Loucy (cell line): ENCODE results near the gene OGFOD2.

ENCODE experiments used
- H2AFZ ChIP-seq: fragments of 200-600 bp; sonication (generic); 2 replicates; pipeline ENCODE4 v1.6.0; 2016; ENCODE audit warnings: antibody characterized with exemption, mild to moderate bottlenecking, low read length, moderate library complexity
- H3F3A ChIP-seq: fragments of 200-600 bp; 2 replicates; pipeline ENCODE4 v1.6.0; 2016; ENCODE audit warnings: antibody characterized with exemption, low read depth, mild to moderate bottlenecking
- H3K27me3 ChIP-seq: fragments of 200-600 bp; sonication (generic); 2 replicates; pipeline ENCODE4 v1.6.1; 2014; ENCODE audit warnings: low read length, mild to moderate bottlenecking; ENCODE audit not compliant: insufficient read depth, poor library complexity, severe bottlenecking
- H3K36me3 ChIP-seq: fragments of 200-600 bp; sonication (generic); 2 replicates; pipeline ENCODE4 v1.6.1; 2016; ENCODE audit warnings: low read length; ENCODE audit not compliant: insufficient read depth
- H3K4me1 ChIP-seq: fragments of 200-600 bp; sonication (generic); 2 replicates; pipeline ENCODE4 v1.5.1; 2014; ENCODE audit warnings: low read length, mild to moderate bottlenecking; ENCODE audit not compliant: insufficient read depth, poor library complexity, severe bottlenecking
- H3K4me2 ChIP-seq: fragments of 200-600 bp; sonication (generic); 2 replicates; pipeline ENCODE4 v1.6.0; 2014; ENCODE audit warnings: antibody characterized with exemption, low read length, low read depth, mild to moderate bottlenecking; ENCODE audit not compliant: poor library complexity, severe bottlenecking
- H3K4me3 ChIP-seq: fragments of 200-600 bp; sonication (generic); 2 replicates; pipeline ENCODE4 v1.5.1; 2014; ENCODE audit warnings: low read length, mild to moderate bottlenecking, mixed read lengths; ENCODE audit not compliant: poor library complexity, severe bottlenecking
- H3K79me2 ChIP-seq: fragments of 200-600 bp; sonication (generic); 2 replicates; pipeline ENCODE4 v1.6.1; 2014; ENCODE audit warnings: low read length; ENCODE audit not compliant: insufficient read depth
- H3K9ac ChIP-seq: fragments of 200-600 bp; sonication (generic); 2 replicates; pipeline ENCODE4 v1.6.0; 2014; ENCODE audit warnings: mild to moderate bottlenecking, low read depth, low read length, moderate library complexity; ENCODE audit not compliant: poor library complexity, severe bottlenecking
- H3K9me2 ChIP-seq: fragments of 200-600 bp; sonication (generic); replicated peaks from 2 replicates; pipeline ENCODE4 v1.6.1; 2016; ENCODE audit warnings: low read depth, low read length, mixed read lengths
- H3K9me3 ChIP-seq: fragments of 200-600 bp; sonication (generic); 2 replicates; pipeline ENCODE4 v1.6.1; 2014; ENCODE audit warnings: mild to moderate bottlenecking, antibody characterized with exemption, low read length, low read depth; ENCODE audit not compliant: insufficient read depth
- H4K20me1 ChIP-seq: fragments of 200-600 bp; sonication (generic); 2 replicates; pipeline ENCODE4 v1.6.0; 2014; ENCODE audit warnings: antibody characterized with exemption, low read length, mild to moderate bottlenecking; ENCODE audit not compliant: insufficient read depth, poor library complexity, severe bottlenecking
- EZH2phosphoT487 ChIP-seq: fragments of 200-600 bp; IDR thresholded peaks from 2 replicates; pipeline ENCODE4 v1.6.1; 2018; ENCODE audit warnings: antibody characterized with exemption, mild to moderate bottlenecking, moderate library complexity, borderline replicate concordance
- TF ChIP-seq, protein P1 (sequence below): fragments of 200-600 bp; sonication (generic); conservative IDR thresholded peaks from 2 replicates; pipeline ENCODE4 v1.5.1; 2014; ENCODE audit warnings: mild to moderate bottlenecking, antibody characterized with exemption, low read length

OGFOD2 gene

GRCh38 chr12:122999196-122999946, 24.3 kb downstream of the OGFOD2 start:
- Histone ChIP-seq H3K79me2 (no peaks in the 10 kb centered on the region), H2AFZ (no peak overlapping the region), H3K9me2 (no peaks in the 10 kb centered on the region), H3K9me3 (no peaks in the 10 kb centered on the region), H3K4me1 (peaks cover 7% of the 10 kb centered on the region), H4K20me1 (no peaks in the 10 kb centered on the region), H3K9ac (no peak overlapping the region), H3K36me3 (no peaks in the 10 kb centered on the region), H3K4me3 (no peak overlapping the region), H3K27me3 (no peaks in the 10 kb centered on the region), H3K4me2 (peak overlapping the region; percentile 27), H3F3A (no peaks in the 10 kb centered on the region)
- TF ChIP-seq EZH2phosphoT487, result no peak
- TF ChIP-seq, protein P1, sequence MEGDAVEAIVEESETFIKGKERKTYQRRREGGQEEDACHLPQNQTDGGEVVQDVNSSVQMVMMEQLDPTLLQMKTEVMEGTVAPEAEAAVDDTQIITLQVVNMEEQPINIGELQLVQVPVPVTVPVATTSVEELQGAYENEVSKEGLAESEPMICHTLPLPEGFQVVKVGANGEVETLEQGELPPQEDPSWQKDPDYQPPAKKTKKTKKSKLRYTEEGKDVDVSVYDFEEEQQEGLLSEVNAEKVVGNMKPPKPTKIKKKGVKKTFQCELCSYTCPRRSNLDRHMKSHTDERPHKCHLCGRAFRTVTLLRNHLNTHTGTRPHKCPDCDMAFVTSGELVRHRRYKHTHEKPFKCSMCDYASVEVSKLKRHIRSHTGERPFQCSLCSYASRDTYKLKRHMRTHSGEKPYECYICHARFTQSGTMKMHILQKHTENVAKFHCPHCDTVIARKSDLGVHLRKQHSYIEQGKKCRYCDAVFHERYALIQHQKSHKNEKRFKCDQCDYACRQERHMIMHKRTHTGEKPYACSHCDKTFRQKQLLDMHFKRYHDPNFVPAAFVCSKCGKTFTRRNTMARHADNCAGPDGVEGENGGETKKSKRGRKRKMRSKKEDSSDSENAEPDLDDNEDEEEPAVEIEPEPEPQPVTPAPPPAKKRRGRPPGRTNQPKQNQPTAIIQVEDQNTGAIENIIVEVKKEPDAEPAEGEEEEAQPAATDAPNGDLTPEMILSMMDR, result no peak

GRCh38 chr12:122999986-123000420, 25.0 kb downstream of the OGFOD2 start:
- H4K20me1 ChIP-seq, result no peaks in the 10 kb centered on the region
- no peak overlapping the region for H3K4me3 ChIP-seq
- TF ChIP-seq, protein P1, result no peak
- no peak for TF ChIP-seq EZH2phosphoT487
- no peaks in the 10 kb centered on the region for H3K27me3 ChIP-seq
- H2AFZ ChIP-seq, result no peak overlapping the region
- no peaks in the 10 kb centered on the region for H3K9me2 ChIP-seq
- H3K9me3 ChIP-seq, result no peaks in the 10 kb centered on the region
- peak overlapping the region; percentile 27 for H3K4me2 ChIP-seq
- no peaks in the 10 kb centered on the region for H3K36me3 ChIP-seq
- H3F3A ChIP-seq, result no peaks in the 10 kb centered on the region
- H3K79me2 ChIP-seq, result no peaks in the 10 kb centered on the region
- H3K9ac ChIP-seq, result no peak overlapping the region
- H3K4me1 ChIP-seq, result peaks cover 7% of the 10 kb centered on the region

DNA sequence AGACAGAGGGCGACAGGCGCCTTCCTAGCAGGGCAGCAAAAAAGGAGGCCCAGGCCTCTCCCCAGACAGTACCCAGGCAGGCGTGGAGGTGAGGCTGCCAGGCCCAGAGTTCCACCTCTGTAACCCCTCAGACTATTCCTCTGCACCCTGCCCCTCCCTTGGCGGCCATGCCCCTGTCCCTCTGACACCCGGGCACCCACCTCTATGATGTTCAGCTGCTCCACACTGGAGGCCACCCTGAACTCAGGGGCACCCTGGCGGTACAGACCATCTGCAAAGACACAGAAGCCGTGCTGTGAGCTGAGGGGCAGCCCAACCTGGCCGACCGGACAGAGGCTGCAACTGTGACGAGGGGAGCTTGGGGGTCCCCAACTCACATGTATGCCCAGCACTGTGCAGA, 25.5 kb downstream of the OGFOD2 start:
- Histone ChIP-seq H3K79me2 (no peaks in the 10 kb centered on the region), H3K9me3 (no peaks in the 10 kb centered on the region), H3K27me3 (no peaks in the 10 kb centered on the region), H3K4me3 (no peak overlapping the region), H3K4me1 (peaks cover 7% of the 10 kb centered on the region), H3K36me3 (no peaks in the 10 kb centered on the region), H3K9me2 (no peaks in the 10 kb centered on the region), H3K4me2 (peak overlapping the region; percentile 27), H3F3A (no peaks in the 10 kb centered on the region), H4K20me1 (no peaks in the 10 kb centered on the region), H3K9ac (no peak overlapping the region), H2AFZ (no peak overlapping the region)
- TF ChIP-seq EZH2phosphoT487, result no peak
- TF ChIP-seq, protein P1, result no peak
